SKM-1 (cell line): Measurements from ENCODE around the gene TNNC2.
"Not testable (repeated sequence)": the region's sequence is repeated elsewhere in the genome, so short reads cannot be mapped to it uniquely, and the experiment has no call there.

Experiments used
- DNase-seq: peaks from one replicate; lab custom pipeline; 2025; ENCODE audit not compliant: unreplicated experiment; lab: John Stamatoyannopoulos, UW

TNNC2 gene

DNA sequence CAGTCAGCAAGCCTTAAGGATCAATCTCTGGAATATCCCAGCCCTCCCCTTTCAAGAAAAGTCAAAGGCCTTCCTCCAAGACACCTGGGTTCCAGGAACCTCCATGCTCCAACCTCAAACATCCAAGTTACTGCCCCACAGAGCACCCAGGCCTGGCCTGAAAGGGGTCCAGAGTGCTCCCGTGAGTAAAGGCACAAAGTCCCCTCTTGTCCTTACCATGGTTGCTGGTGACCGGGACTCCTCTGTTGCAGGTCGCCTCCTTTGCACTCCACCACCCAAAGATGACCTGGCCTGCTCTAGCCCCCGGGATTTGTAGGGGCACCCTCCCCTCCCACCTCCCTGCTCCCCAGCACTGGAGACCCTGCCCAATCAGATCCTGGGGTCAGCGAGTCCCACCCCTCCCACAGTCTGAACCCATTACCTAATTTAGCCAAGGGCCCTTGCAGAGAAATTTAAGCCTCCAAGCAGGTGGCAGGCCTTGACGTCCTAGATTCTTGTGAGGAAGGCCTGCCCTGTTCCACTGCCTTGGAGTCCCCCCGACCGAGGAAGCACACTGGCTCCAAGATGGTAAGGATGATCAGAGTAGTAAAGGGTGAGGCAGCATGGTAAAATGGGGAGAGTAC lies at the start of gene TNNC2:
TNNC2 (minus strand) TSS at position 283 of the 623 bp plus-strand sequence; CDS start at position 219, 64 bp downstream.
- no peak for DNase-seq

DNA sequence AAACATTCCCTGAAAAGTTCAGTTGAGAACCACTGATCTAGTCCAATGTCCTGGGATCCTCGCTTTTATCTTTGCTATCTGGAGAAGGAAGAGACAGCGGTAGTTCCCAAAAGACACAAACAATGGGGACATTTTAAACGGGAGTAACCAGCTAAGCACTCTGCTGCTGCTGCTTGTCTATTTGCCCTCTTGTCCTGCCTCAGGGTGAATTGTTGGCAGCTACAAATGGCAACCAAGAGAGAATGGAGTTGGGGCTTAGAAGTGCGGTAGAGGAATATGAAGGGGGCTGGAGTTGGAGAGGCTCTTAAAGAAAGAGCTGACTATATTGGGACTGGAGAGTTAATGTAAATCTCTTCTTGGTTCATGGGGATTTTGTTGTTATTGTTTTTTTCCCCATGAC lies 47.5 kb upstream of the TNNC2 start:
- DNase-seq = no peak

DNA sequence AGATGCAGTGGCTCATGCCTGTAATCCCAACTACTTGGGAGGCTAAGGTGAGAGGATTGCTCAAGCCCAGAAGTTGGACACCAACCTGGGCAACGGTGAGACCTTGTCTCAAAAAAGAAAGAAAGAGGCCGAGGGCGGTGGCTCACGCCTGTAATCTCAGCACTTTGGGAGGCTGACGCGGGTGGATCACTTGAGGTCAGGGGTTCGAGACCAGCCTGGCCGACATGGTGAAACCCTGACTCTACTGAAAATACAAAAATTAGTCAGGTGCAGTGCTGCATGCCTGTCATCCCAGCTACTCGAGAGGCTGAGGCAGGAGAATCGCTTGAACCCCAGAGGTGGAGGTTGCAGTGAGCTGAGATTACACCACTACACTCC lies 47.0 kb upstream of the TNNC2 start:
- not testable (repeated sequence) for DNase-seq

DNA sequence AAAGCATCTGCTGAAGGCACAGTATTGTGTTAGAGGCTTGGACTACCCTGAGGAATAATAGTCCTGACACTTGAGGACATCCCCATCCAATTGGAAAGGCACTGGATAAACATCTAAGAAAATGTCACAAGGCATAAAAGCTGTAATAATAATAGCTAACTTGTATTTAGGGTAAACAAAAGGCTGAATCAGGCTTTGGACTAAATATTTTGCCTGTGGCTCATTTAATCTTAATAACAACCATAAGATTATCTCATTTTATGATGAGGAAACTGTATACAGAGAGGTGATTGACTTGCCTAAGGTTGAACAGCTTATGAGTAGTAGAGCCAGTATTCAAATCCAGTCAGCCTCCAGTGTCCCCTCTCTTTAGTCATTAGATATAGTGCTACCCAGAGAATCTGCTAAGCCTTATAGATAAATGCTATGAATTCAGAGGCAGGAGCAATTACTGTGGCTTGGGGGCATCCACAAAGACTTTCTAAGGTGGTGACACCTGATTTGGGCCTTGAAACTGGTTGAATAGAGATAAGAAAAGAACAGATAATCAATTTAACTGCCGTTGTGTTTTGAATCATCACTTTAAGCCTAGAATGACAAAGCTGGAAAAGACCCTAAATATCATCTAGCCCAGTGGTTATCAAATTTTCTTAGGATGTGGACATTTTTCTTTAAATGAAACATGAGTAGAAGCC lies 46.4 kb upstream of the TNNC2 start:
- no peak for DNase-seq

DNA sequence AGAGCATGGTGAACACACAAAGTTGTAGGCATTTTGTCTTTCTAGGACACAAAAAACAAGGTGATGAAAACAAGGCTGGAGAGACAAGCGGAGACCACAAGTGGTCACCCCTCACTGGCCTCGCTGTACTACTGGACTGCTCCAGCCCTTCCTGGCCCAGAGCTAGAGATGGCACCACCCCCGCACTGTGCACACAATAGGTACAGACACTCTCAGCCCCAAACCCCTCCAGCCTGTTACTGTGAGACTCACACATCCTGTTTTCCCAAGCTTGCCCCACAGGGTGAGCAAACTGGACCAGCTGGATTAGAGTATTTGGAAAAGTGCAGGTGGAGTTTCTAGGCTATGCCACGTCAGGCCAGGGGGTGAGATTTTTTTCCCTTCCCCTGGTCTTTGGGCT lies 45.5 kb upstream of the TNNC2 start:
- no peak for DNase-seq

DNA sequence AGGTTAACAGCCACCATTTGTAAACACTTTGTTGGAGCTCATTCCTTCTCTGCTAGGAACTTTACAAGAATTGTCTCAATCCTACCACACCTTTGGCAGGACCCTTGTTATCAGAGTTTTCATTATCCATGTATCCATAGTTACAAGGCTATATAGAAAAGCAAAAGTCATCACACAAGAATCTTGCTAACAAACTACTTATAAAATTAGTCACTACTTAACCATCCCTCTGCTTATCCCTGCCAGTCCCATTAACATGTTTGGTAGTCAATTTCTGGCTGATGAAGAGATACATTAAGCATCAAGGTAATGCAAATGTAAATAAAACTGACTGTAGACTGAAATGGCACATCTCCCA lies 40.7 kb upstream of the TNNC2 start:
- no peak for DNase-seq

DNA sequence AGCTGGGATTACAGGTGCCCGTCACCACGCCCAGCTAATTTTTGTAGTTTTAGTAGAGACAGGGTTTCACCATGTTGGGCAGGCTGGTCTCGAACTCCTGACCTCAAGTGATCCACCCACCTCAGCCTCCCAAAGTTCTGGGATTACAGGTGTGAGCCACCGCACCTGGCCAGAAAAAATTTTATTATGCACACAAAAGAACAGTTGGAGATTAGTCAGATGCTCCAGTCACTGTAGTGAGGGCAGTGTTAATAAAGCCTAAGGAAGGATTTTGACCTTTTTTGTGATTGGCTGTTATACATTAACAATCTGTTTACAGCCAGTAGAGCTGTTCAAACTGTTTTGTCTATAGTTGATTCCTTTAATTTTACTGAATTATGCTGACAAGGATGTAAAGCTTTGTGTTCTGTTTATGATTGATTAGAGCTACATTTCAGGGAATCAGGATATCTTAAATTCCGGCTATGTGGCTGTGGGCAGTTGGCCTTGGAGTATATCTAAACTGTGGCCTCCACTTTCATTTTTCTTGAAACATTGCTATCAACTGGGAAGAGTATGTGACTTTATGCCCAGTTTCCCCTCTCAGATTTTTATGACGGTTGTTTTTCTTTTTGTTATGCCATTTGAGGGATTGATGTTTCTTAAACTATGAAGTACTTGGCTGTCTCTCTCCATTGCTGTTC lies 40.2 kb upstream of the TNNC2 start:
- DNase-seq = no peak

DNA sequence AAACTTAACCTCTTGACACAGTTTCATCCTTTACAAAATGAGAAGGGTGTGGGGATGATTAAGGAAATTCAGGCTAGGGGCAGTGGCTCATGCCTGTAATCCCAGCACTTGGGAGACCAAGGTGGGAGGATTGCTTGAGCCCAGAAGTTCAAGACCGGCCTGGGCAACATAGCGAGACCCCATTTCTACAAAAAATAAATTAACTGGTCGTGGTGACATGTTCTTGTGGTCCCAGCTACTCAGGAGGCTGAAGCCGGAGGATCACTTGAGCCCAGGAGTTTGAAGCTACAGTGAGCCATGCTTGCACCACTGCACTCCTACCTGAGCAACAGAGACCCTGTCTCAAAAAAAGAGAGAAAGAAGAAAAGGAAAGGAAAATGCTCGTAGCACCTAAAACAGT lies 39.3 kb upstream of the TNNC2 start:
- no peak for DNase-seq

DNA sequence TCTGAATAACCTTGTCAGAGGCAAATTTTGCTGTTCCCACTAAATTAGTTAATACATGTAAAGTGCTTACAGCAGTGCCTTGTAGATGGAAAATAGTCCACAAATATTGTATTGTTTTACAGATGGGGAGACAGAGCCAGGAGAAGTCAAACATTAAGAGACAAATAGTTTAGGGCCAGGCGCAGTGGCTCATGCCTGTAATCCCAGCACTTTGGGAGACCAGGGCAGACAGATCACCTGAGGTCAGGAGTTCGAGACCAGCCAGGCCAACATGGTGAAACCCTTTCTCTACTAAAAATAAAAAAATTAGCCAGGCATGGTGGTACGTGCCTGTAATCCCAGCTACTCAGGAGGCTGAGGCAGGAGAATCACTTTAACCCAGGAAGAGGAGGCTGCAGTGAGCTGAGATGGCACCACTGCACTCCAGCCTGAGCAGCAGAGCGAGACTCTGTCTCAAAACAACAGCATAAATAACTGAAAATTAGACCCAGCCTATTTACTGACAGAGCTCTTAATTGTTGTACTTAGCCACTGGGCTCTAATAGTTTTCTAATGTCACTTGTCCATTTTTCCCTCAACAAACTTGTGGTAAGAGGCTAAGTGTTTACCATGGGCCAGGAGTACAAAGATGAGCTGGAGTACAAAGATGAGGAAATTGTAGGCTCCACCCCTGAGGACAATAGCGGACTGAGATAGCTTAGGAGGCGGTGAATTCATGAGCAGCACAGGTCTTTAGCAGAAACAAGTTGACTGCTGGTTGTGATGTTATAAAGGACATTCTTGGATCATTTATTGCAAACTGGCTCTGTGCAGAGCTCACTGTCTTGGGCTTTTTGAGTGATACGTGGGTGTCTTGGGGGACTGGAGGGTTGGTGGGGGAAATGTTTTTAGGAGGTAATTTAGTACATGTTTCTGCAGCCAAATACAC lies 36.7 kb upstream of the TNNC2 start:
- DNase-seq = no peak

DNA sequence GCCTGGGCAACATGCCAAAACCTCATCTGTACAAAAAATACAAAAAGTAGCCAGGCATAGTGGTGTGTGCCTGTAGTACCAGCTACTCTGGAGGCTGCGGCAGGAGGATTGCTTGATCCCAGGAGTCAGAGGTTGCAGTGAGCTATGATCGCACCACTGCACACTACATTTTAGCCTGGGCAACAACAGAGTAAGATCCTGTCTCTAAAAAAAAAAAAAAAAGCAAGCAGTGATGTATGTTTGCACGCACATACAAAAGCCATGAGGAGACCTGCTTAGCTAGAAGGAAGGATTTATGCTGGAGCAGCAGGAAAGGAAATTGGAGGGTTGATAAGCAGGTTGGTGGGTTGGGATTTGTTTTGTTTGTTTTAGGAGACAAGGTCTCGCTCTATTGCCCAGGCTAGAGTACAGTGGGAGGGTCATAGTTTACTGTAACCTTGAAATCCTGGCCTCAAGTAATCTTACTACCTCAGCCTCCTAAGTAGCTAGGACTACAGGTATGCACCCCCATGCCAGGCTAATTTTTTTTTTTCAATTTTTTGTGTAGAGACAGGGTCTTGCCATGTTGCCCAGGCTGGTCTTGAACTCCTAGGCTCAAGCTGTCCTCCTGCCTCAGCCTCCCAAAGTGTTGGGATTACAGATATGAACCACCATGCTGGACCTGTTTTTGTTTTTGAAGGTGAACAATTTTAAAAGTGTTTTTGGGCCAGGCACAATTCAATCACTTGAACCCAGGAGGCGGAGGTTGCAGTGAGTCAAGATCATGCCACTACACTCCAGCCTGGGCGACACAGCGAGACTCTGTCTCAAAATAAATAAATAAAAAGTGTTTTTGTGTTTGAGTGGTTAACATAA lies 34.3 kb upstream of the TNNC2 start:
- no peak for DNase-seq

DNA sequence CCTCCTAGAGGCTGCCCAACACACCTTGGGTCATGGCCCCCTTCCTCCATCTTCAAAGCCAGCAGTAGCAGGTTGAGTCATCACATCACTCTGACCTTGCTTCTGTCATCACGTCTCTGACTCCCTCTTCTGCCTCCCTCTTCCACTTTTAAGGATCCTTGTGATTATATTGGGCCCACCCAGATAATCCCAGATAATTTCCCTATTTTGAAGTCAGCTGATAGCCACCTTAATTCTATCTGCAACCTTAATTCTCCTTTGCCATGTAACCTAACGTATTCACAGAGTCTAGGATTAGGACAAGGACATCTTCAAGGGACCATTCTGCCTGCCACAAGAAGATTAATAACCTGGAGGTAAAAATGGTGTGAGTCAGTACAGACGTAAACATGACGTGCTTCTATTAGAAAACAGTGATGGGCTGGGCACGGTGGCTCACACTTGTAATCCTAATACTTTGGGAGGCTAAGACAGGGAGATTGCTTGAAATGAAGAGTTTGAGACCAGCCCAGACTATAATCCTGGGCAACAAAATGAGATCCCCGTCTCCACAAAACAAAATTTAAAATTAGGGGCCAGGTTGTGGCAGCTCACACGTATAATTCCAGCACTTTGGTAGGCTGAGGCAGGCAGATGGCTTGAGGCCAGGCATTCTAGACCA lies 33.6 kb upstream of the TNNC2 start:
- DNase-seq = no peak

DNA sequence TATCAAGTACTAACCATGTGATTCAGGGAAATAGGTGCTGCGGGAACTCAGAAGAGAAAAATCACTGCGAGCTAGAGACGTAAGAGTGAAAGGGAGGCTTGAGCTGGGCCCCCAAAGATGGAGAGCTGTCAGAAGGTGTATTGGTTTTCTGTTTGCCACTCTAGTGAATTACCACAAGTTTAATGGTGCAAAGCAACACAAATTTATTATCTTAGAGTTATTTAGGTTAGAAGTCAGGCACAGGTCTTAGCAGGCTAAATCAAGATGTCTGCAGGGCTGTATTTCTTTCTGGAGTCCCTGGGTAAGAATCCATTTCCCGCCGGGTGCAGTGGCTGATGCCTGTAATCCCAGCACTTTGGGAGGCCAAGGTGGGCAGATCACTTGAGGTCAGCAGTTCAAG lies 32.8 kb upstream of the TNNC2 start:
- DNase-seq = no peak

DNA sequence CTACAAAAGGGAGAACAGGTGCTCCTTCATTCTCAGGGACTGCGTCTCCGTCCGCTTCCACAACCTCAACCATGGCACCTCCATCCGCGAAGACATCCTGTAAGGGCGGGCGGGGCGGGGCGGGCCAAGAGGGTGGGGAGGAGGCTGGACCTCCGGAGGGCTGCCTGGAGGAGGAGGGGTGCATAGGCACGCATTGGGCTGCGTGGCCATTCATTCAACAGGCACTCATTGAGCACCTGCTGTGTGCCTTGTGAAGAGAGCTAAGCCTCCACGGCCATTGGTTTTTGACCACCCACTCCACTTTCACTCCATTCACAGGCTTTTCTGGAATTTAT lies 30.7 kb upstream of the TNNC2 start:
- no peak for DNase-seq

DNA sequence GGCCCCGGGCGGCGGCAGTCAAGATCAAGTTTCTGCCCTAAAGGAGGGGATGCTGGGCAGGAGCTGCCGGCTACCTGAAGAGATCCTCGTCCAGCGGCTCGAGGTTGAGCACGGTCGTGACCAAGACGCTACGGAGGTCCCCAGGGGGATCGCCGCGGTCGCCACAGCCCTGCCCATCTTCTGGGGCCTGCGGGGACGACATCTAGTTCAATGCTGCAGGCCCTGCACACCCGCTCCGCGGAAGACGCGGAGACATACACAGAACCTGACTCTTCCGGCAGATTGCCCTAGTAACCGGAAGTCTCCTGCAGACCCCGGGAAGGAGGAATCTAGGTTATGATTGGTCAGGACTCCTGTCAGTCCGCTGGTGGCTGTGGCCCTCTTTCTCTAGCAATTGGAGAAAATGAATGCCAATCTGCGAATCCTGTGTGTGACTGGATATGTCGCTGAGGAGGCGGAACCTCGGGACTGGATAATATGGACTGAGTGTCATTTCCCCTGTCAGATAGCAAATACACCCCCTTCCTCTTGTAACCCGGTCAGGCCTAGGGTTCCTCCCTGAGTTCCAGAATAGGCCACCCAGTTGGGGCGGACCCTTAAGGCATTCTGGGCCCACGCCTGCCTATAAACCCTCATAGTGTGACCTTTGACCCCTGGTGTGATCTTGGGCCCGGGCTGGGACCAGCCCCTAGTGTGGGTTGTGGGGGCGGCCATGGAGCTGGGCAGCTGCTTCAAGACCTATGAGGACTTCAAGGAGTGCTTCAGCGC lies 30.2 kb upstream of the TNNC2 start, which contains the start of the genes ACOT8 and ZSWIM3:
ACOT8 (minus strand) TSS at position 279 of the 768 bp plus-strand sequence; CDS start at position 202, 77 bp downstream.
ZSWIM3 (plus strand) TSS at position 501 of the 768 bp plus-strand sequence; CDS start at position 713, 212 bp downstream.
- peak; percentile 99 for DNase-seq

DNA sequence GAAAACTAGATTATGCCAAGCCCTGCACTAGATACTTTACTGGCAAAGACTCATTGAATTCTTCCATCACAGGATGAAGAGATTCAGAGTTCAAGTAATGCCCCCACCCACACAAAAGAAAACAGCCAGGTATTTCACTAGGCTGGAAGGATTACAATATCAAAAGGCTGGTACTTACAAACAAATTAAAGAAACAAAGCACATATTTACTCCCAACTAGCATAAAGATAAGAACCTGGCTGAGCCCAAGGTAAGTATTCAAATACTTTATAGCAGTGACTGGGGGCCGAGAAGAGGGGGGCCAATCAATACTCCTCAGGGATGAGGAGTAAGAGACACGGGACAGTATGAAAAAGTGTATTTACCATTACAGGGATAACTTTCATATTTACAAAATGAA lies 26.4 kb upstream of the TNNC2 start:
- DNase-seq = no peak

DNA sequence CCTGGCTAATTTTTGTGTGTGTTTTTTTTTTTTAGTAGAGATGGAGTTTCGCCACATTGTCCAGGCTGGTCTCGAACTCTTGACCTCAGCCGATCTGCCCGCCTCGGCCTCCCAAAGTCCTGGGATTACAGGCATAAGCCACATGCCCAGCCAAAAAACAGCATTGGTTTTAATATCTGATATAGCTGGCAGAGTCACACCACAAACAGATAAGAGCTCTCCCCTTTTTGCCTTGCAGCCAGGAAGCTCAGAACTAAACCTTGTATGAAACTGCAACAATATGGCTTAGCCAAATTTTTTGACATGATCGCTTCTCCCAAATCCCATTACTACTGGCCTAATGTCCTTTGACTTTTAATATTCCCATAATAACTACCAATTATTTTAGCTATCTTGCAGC lies 25.2 kb upstream of the TNNC2 start:
- DNase-seq = no peak

DNA sequence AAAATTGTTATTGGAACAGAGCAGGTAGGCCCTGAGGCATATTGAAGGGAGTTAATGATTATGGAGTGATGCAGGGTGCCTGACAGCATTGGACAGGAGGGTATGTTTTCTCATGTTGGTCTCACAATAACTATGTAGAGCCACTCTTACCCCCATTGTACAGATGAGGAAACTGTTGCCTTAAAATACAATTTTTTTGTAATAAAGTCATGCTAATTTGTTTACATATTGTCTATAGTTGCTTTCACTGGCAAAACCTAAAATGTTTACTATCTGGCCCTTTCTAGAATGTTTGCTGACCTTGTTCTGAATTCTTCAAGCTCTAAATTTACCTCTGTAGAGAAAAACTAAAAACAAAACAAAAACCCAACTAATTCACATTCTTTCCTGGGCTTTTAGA lies 24.4 kb upstream of the TNNC2 start:
- DNase-seq = no peak

DNA sequence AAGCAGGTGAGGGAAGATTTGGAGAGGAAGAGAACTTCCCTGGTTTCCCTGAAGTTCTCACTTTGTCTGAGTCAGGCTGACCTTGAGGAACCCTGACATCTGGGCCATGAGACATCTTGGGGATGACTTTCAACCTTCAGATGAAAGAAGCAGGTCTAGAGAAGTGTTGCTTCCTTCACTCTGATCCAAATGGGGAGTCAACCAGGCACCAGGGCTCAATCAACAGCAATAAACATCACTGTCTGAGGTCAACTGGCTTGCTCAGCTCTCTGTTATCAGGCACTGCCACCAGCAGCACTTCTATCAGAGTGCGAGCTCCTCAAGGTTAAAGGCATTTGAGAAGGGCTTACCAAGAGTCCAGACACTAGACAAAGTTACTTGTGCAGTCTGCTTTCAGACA lies 23.8 kb upstream of the TNNC2 start:
- DNase-seq = no peak

DNA sequence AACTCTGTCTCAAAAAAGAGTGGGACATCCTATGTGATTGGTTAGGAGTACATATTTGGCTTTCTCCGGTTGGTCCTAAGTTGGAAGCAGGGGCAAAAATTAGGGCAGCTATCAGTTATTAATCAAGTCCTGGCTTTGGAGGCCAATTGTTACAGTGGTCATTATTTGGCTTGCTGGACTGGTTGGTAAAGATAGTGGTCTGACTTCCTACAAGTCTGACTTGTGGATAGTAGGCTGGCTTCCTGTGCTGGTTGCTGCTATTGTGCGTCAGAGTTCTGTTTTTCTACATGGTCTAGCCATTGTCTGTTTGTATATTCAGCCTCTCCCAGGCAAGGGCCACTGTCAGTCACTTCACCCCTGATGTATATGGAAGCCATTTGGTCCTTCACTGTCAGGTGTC lies 23.1 kb upstream of the TNNC2 start:
- no peak for DNase-seq
